PC-9 (cell line): ENCODE results near the gene DOCK1. TPM values are rescaled to one million over a fixed set of nuclear protein-coding genes. Genes with fewer than 3 reads are reported as not detected.

ENCODE experiments used
- BruUV-seq: library from RNA; stranded (reverse); fragments of 400-500 nt; replicated peaks from 2 replicates; lab custom pipeline; 2021; lab: Mats Ljungman, UMichigan
- CTCF ChIA-PET: fragments of 300-600 bp; sonication (Branson Sonifier 250); formaldehyde crosslinking; loops from one replicate; lab custom pipeline; 2022; ENCODE audit warnings: antibody characterized with exemption; lab: Charles Lee
- POLR2A ChIA-PET: fragments of 300-600 bp; sonication (Branson Sonifier 250); formaldehyde crosslinking; loops from one replicate; lab custom pipeline; 2022; ENCODE audit warnings: antibody characterized with exemption; ENCODE audit not compliant: unreplicated experiment; lab: Charles Lee
- DNase-seq, 2 experiments: peaks; one replicate each; pipeline versions ENCODE4 v3.0.0 to v3.0.0-alpha.2; 2015 to 2022; ENCODE audit warnings: mixed read lengths in 1 of 2
- H2AFZ ChIP-seq: fragments of 200-600 bp; sonication (generic); 2 replicates; pipeline ENCODE4 v1.8.1; 2017; ENCODE audit warnings: antibody characterized with exemption
- H3F3A ChIP-seq: fragments of 200-600 bp; sonication (generic); 2 replicates; pipeline ENCODE4 v1.8.1; 2017; ENCODE audit warnings: antibody characterized with exemption, mild to moderate bottlenecking, low read depth; ENCODE audit not compliant: insufficient read depth
- H3K27ac ChIP-seq: fragments of 200-600 bp; sonication (generic); 2 replicates; pipeline ENCODE4 v1.6.1; 2016; ENCODE audit warnings: mixed run types
- H3K27me3 ChIP-seq: fragments of 200-600 bp; sonication (generic); 2 replicates; pipeline ENCODE4 v1.6.1; 2016; ENCODE audit warnings: low read depth, mixed run types; ENCODE audit not compliant: insufficient read depth
- H3K36me3 ChIP-seq: fragments of 200-600 bp; sonication (generic); 2 replicates; pipeline ENCODE4 v1.6.1; 2016; ENCODE audit warnings: low read depth, mixed run types
- H3K4me1 ChIP-seq: fragments of 200-600 bp; sonication (generic); replicated peaks from 2 replicates; pipeline ENCODE4 v1.6.1; 2016; ENCODE audit warnings: mixed run types; ENCODE audit not compliant: insufficient read depth
- H3K4me2 ChIP-seq: fragments of 200-600 bp; sonication (generic); 2 replicates; pipeline ENCODE4 v1.6.1; 2017; ENCODE audit warnings: mixed run types
- H3K4me3 ChIP-seq: fragments of 200-600 bp; sonication (generic); 2 replicates; pipeline ENCODE4 v1.6.1; 2016; ENCODE audit warnings: mixed run types
- H3K79me2 ChIP-seq: fragments of 200-600 bp; sonication (generic); 2 replicates; pipeline ENCODE4 v1.6.1; 2017; ENCODE audit warnings: low read depth, mixed run types
- H3K9me2 ChIP-seq: fragments of 200-600 bp; sonication (generic); 2 replicates; pipeline ENCODE4 v1.8.1; 2017; ENCODE audit warnings: mild to moderate bottlenecking; ENCODE audit not compliant: insufficient read depth
- H3K9me3 ChIP-seq: fragments of 200-600 bp; sonication (generic); 2 replicates; pipeline ENCODE4 v1.8.1; 2016; ENCODE audit warnings: low read depth; ENCODE audit not compliant: insufficient read depth
- H4K20me1 ChIP-seq: fragments of 200-600 bp; sonication (generic); 2 replicates; pipeline ENCODE4 v1.8.1; 2017; ENCODE audit not compliant: insufficient read depth
- EZH2 ChIP-seq: fragments of 200-600 bp; sonication (generic); IDR thresholded peaks from 2 replicates; pipeline ENCODE4 v1.8.0; 2017; ENCODE audit warnings: antibody characterized with exemption, low read depth
- intact Hi-C: fragments of 100-400 bp; cut with micrococcal nuclease; formaldehyde crosslinking; loops from one replicate; pipeline ENCODE4 v1.10.0; 2022; ENCODE audit not compliant: unreplicated experiment
- total RNA-seq: library from RNA; stranded (reverse); gene quantifications from 2 replicates; pipeline ENCODE4 v1.2.3, GENCODE V29; 2021
- TF ChIP-seq, protein P1 (sequence below): fragments of 200-600 bp; sonication (generic); conservative IDR thresholded peaks from 2 replicates; pipeline ENCODE4 v1.6.1; 2017; ENCODE audit warnings: mixed run types, antibody characterized with exemption, mild to moderate bottlenecking, moderate library complexity

Gene DOCK1
- total RNA-seq, 1 experiment from 2014 or later = 24.8 TPM

DNA sequence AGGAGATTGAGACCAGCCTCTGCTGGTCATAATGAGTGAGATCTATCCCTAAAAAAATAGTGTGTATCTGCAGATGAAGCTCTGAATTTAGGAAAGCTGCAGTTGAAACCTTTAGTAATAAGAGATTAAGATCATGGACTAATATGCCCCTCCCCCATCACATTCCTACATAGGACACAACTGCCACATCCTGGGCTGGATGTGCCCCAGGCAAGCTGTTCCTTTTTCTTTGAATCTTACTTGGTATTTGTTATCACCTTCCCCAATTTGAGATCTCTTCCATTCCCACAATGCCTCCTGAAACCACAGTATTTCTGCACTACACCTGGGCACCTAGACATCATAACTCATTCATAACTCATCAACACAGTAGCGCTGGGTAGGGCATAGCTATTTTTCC is 74.1 kb downstream of the DOCK1 start:
- POLR2A ChIA-PET = no interaction called here
- Histone ChIP-seq H3K9me2 (no peaks in the 10 kb centered on the region), H3F3A (no peaks in the 10 kb centered on the region), H3K4me3 (no peak overlapping the region), H3K9me3 (no peaks in the 10 kb centered on the region), H3K79me2 (no peaks in the 10 kb centered on the region), H3K27me3 (no peaks in the 10 kb centered on the region), H4K20me1 (no peaks in the 10 kb centered on the region), H3K36me3 (no peaks in the 10 kb centered on the region), H3K27ac (no peak overlapping the region), H3K4me2 (no peak overlapping the region), H3K4me1 (no peaks in the 10 kb centered on the region), H2AFZ (no peak overlapping the region)
- no peak for DNase-seq
- intact Hi-C loops = no loop called here
- no TSS peak for BruUV-seq
- no peak for TF ChIP-seq EZH2
- TF ChIP-seq, protein P1, sequence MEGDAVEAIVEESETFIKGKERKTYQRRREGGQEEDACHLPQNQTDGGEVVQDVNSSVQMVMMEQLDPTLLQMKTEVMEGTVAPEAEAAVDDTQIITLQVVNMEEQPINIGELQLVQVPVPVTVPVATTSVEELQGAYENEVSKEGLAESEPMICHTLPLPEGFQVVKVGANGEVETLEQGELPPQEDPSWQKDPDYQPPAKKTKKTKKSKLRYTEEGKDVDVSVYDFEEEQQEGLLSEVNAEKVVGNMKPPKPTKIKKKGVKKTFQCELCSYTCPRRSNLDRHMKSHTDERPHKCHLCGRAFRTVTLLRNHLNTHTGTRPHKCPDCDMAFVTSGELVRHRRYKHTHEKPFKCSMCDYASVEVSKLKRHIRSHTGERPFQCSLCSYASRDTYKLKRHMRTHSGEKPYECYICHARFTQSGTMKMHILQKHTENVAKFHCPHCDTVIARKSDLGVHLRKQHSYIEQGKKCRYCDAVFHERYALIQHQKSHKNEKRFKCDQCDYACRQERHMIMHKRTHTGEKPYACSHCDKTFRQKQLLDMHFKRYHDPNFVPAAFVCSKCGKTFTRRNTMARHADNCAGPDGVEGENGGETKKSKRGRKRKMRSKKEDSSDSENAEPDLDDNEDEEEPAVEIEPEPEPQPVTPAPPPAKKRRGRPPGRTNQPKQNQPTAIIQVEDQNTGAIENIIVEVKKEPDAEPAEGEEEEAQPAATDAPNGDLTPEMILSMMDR = no peak
- CTCF ChIA-PET = no interaction called here

DNA sequence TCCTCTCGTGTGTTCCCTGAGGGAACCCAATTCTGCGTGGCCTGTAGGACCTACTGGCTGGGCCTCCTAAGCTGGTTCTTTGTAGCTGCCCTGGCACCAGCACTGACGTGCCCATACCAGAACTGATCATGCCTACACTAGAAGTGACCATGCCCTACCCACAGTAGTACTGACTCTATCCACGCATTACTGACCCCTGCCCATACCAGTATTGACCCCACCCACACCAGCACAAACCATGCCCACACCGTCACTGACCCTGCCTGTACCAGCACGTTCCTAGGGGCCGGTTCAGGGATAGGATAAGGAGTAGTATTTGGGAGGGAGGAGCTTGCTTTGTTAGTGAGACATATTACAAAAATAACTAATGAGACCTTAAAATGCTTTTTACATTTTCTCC is 88.0 kb downstream of the DOCK1 start:
- Histone ChIP-seq H3K79me2 (no peaks in the 10 kb centered on the region), H4K20me1 (no peaks in the 10 kb centered on the region), H3K36me3 (no peaks in the 10 kb centered on the region), H3K9me3 (no peaks in the 10 kb centered on the region), H3K4me3 (no peak overlapping the region), H3K9me2 (no peaks in the 10 kb centered on the region), H3F3A (no peaks in the 10 kb centered on the region), H3K4me1 (no peaks in the 10 kb centered on the region), H3K4me2 (no peak overlapping the region), H3K27me3 (no peaks in the 10 kb centered on the region), H3K27ac (no peak overlapping the region), H2AFZ (no peak overlapping the region)
- no peak for DNase-seq
- intact Hi-C loops = no loop called here
- TF ChIP-seq, protein P1 = no peak
- no peak for TF ChIP-seq EZH2
- no TSS peak for BruUV-seq
- ChIA-PET POLR2A (no interaction called here), CTCF (no interaction called here)

DNA sequence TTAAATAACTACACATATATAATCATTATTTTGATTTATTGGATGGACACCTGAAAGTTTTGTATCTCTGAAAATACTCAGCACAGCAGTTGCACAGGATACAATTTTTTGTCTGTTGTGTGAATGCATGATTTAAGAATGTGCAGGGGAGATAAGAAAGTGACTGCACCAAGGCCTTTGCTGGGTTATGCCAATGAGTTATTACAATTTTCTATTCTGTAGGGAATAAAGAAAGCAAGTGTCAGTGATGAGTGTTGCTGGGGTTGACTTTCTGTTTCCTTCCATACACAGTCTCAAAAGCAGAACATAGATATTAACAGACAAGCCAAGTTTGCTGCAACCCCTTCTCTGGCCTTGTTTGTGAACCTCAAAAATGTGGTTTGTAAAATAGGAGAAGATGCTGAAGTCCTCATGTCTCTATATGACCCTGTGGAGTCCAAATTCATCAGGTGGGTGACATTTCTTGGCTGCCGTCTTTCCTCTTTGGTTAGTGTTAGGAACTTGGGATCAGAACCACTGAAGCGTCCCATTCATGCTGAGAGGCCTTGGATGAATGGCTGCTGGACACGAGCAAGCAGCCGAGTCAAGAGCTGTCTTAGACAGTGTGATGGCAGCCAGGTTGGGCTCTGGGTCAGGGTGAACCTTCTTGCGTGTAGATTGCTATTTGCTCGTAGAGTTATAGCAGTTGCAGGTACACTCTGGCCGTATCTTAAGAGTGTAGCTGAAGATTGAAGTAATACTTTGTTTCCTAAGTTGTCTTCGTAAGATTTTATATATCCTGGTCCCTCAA is 92.8 kb downstream of the DOCK1 start:
- Histone ChIP-seq H3K9me3 (no peaks in the 10 kb centered on the region), H3K4me1 (no peaks in the 10 kb centered on the region), H3K27me3 (no peaks in the 10 kb centered on the region), H3K36me3 (no peaks in the 10 kb centered on the region), H3K27ac (no peak overlapping the region), H3K79me2 (no peaks in the 10 kb centered on the region), H3F3A (no peaks in the 10 kb centered on the region), H2AFZ (no peak overlapping the region), H3K4me3 (no peak overlapping the region), H3K4me2 (no peak overlapping the region), H4K20me1 (no peaks in the 10 kb centered on the region), H3K9me2 (no peaks in the 10 kb centered on the region)
- intact Hi-C loops = no loop called here
- CTCF ChIA-PET = no interaction called here
- TF ChIP-seq, protein P1 = no peak
- no peak for TF ChIP-seq EZH2
- POLR2A ChIA-PET = no interaction called here
- BruUV-seq = no TSS peak
- DNase-seq = no peak
